Activated CD4-positive, alpha-beta T cell treated with anti-CD3 and anti-CD28 coated beads for 48 hours (primary cell): ENCODE measurements around the gene CACNB2.
"Not testable (repeated sequence)": the region's sequence is repeated elsewhere in the genome, so short reads cannot be mapped to it uniquely, and the experiment has no call there.

ENCODE experiments used
- DNase-seq: peaks from one replicate; pipeline ENCODE4 v3.0.0-alpha.2; 2020

The CACNB2 gene

DNA sequence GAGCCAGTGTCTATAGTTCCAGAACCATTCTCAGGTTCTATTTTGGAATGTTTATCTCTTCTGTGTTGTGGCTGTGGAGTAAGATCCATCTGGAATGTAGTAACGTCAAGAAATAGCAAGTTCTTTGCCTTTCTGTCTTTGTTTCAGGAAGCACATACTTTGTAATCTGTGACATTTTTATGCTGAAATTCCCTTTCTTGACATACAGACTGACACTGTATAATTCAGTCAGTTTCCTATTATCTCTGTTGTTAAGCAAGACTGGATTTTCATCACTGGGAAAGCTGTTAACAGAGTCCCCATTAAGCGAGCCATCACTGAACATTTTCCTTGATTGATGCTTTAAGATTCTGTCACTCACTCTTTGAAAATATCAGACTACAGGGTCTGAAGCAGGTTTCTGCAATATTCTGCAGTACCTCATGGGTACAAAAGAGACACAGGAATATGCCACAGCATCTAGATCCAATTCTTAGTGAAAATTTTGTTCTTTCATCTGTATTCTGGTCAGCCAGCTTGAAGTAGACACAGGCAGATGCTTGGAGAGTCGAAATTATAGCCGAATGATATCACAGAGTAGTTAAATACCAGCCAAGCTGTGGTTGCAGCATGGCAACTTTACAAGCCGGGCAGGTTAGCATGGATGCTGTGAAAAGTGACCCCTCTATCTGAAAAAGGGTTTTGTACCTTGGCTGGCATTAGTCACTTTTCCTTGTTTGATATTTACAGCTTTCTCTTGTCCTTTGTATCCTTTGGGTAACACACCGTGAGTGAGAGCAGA is 62.6 kb downstream of the CACNB2 start:
- no peak for DNase-seq

GRCh38 chr10:18203471-18203870 is 63.2 kb downstream of the CACNB2 start:
- DNase-seq: no peak

DNA sequence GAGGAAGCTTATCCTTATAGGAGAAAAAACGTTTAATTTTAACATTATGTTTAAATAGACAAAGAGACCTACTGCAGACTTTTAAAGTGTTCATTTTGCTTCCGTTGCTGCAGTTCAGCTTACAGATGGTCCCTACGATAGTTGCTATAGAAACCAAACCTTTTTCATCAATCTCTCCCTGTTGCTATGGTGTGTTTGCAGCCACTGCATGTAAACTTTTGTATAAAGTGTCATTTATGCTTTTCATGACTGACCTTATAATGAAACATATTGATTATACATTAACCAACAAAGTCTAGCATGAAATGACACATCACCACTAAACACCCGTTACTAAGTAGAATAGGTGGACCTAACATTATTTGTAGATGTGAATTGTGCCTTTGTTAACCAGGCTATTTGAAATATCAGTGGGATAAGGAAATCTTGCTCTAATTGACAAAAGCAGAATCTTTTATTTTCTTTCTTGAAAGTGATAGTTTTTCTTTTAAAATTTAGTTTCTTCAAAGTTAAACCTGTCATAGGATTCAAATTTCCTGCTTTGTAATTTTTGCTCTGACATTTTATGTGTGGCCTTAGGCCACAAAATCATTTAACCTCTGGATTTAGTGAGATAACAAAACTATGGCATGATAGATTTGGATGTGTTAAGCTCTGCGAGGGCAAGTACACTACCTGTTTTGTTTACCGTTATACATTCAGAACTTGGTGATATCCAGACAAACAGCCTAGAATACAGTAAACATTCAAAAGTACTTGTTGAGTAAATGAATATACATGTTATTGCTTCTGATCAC is 64.0 kb downstream of the CACNB2 start:
- no peak for DNase-seq

GRCh38 chr10:18205098-18205834 is 65.0 kb downstream of the CACNB2 start:
- DNase-seq: no peak

- not testable (repeated sequence) for DNase-seq
Measured at GRCh38 chr10:18208186-18208585, 68.0 kb downstream of the CACNB2 start.

DNA sequence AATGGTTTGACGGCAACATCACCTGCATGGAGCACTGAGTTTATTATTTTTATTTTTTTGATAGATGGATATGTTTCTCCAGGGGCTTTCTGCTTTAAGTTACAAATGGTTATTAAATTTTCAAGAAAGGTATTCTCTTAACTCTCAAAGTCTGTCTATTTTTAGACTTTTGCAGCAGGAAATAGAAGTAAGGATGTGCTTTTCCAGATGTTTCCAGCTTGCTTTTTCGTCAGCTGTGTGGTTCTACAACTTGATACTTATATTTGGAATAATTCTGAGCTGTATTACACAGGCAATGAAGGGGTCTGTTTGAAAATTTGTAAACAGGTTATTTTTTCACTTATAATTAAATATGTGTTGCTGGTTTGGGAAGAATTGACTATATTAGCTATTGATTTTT is 69.0 kb downstream of the CACNB2 start:
- DNase-seq: no peak

DNA sequence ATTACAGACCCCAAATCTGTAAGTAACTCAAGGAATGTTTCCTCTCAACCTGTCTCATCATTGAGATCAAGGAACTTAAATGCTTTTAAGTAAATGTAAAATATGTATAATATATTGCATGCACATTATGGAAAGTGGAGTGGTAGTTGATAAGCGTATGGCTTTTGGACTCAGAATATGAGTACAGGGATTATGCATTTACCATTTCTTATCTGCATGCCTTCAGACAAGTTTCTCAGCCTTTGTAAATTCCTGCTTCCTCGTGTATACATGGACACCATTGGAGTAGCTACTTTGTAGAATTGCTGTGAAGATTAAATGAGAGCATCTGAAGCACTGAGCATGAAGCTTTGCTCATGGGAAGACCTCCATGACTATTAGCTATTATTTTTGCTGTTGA is 70.5 kb downstream of the CACNB2 start:
- DNase-seq: no peak

DNA sequence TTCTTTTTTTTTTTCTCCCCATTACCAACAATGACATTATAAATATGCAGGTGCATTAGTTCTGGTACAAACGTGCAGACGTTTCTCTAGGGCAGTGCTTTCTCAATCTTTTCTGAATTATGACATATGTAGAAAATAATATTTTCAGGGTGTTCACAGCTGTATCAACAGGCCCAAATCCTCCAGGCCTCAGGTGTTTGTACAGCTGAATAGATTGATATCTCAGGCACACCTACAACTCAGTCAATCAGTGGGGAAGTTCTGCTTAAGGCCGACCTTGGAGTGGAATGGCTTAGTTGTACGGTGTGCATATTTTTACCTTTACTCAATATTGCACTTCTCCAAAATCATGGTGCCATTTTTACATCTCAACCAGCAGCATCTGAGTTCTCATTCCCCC is 71.6 kb downstream of the CACNB2 start:
- DNase-seq: no peak

- no peak for DNase-seq
Measured at GRCh38 chr10:18213271-18213670, 73.0 kb downstream of the CACNB2 start.

GRCh38 chr10:18214691-18215563 is 74.7 kb downstream of the CACNB2 start:
- DNase-seq: peak; percentile 36

- DNase-seq: no peak
Measured at GRCh38 chr10:18216482-18216881, 76.3 kb downstream of the CACNB2 start.

GRCh38 chr10:18217577-18217976 is 77.4 kb downstream of the CACNB2 start:
- DNase-seq: no peak

GRCh38 chr10:18219146-18219545 is 78.9 kb downstream of the CACNB2 start:
- no peak for DNase-seq

- no peak for DNase-seq
Measured at GRCh38 chr10:18221123-18221522, 80.9 kb downstream of the CACNB2 start.

GRCh38 chr10:18221882-18222281 is 81.7 kb downstream of the CACNB2 start:
- no peak for DNase-seq

DNA sequence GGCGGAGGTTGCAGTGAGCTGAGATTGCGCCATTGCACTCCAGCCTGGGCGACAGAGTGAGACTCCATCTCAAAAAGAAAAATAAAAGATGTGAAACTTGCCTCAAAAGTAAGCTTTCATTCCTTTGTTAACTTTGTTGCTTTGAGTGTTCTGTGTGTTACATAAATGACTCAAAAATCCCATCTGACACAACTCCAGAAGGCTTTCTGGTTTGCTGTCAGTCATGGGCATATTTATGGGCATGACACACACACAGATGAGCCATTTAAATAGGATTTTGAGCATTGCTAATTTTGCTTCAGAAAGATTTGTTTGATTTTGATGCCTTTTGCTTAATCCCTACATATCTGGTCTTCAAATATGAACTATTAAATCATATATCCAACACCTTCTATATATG is 82.6 kb downstream of the CACNB2 start:
- no peak for DNase-seq

DNA sequence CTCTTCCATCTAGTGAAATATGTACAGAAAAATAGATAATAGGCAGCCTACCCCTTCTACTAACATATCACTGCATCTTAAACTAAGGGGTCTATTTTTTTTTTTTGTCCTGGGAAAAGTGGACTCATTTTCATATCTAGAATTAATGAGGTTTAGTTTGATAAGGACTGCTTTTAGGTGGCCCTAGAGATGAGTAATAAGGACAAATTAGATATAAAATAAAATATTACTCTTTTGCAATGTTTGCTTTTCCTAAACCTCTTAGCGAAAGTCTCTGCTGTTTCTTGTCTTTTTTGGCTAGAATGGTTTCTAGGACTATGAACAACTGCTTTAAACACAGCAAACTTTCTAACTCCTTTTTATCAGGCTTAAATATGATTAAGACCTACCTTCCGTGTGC is 83.7 kb downstream of the CACNB2 start:
- DNase-seq: no peak

GRCh38 chr10:18224626-18225445 is 84.6 kb downstream of the CACNB2 start:
- no peak for DNase-seq

- no peak for DNase-seq
Measured at GRCh38 chr10:18226336-18226735, 86.1 kb downstream of the CACNB2 start.

DNA sequence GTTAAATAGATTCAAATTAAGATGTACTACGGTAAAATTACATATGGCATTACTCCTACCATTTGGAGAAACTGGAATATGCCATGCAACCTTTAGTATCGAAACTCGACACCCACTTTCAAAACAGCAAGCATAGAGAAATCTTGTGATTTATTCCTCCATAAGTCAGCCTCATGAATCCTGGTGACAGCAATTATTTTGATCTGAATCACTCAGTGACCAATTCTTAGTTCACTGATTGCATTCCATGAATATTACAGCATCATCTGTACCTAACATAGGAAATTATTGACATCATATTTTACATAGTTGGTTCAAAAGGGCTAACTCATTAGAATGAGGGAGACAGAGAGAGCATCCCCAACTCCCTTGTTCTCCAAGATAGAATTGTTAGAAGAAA is 89.6 kb downstream of the CACNB2 start:
- no peak for DNase-seq

GRCh38 chr10:18230794-18231193 is 90.6 kb downstream of the CACNB2 start:
- no peak for DNase-seq

- no peak for DNase-seq
Measured at GRCh38 chr10:18231480-18231879, 91.3 kb downstream of the CACNB2 start.
